VCaP (cell line): ENCODE measurements around the gene TRAPPC2L.

Source experiments
- H3K27ac ChIP-seq: fragments of 450-650 bp; 2 replicates; pipeline ENCODE4 v1.5.1; 2017
- TF ChIP-seq, protein P1 (sequence below): fragments of 450-650 bp; conservative IDR thresholded peaks from 2 replicates; pipeline ENCODE4 v1.5.1; 2017; ENCODE audit warnings: mild to moderate bottlenecking, moderate library complexity

The TRAPPC2L gene

DNA sequence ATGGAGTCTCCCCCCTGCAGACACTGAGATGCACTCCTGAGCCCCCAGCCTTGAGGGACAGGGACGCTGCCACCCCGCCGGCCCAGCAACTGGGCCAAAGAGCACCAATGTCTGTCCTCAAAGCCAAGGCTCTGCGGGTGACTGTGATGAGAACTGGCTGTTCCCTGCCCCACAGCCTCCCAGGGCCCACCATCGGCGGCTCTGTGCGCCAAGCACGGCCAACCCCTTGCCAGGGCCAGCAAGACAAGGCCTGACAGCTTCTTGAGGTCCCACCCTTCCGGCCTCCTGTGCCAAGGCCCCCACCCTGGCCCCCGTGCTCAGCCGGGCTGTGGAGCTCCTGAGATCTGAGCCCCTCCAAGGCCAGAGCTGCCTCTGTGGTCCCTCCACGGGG is 43.7 kb downstream of the TRAPPC2L start:
- TF ChIP-seq, protein P1, sequence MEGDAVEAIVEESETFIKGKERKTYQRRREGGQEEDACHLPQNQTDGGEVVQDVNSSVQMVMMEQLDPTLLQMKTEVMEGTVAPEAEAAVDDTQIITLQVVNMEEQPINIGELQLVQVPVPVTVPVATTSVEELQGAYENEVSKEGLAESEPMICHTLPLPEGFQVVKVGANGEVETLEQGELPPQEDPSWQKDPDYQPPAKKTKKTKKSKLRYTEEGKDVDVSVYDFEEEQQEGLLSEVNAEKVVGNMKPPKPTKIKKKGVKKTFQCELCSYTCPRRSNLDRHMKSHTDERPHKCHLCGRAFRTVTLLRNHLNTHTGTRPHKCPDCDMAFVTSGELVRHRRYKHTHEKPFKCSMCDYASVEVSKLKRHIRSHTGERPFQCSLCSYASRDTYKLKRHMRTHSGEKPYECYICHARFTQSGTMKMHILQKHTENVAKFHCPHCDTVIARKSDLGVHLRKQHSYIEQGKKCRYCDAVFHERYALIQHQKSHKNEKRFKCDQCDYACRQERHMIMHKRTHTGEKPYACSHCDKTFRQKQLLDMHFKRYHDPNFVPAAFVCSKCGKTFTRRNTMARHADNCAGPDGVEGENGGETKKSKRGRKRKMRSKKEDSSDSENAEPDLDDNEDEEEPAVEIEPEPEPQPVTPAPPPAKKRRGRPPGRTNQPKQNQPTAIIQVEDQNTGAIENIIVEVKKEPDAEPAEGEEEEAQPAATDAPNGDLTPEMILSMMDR: no peak
- no peak overlapping the region for H3K27ac ChIP-seq

DNA sequence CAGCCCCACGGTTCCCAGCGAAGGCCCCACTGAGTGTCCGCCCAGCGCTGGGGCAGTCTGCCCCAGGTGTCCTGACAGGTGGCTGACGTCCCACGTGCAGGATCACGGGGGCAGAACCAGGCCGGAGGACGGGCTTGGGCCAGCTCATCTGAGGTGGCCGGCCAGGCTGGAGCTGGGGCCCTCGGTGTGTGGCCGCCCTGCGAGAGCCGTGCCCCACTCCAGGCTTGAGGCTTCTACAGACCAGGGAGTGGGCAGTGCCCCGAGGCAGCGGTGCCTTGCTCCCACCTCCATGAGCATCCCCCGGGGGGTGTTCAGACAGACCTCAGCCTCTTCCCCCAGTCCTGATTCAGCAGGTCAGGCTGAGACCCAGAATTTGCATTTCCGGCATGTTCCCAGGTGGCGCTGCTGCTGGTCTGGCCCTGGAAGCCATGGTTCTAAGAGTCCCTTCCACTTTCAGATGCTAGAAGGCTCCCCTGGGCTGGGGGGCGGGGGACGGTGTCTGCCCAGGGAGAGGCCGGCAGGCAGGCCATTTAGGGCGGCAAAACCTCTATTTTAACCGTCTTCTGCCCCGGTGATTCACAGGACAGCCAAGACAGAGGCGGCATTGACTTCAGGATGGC is 44.9 kb downstream of the TRAPPC2L start:
- TF ChIP-seq, protein P1: no peak
- H3K27ac ChIP-seq: no peak overlapping the region

DNA sequence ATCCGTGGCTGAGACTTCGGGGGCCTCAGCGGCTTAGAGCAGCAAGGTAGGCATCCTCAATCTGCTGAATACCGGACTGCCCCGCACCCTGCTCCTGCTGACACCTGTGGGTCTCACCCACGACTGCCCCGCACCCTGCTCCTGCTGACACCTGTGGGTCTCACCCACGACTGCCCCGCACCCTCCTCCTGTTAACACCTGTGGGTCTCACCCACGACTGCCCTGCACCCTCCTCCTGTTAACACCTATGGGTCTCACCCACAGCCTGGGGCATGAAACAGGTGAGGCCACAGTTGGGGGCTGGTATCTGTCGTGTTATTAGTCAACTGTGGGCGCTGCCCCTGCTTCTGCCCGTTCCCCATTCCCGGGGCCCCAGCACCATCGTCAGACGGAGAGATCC is 45.8 kb downstream of the TRAPPC2L start:
- no peak overlapping the region for H3K27ac ChIP-seq
- TF ChIP-seq, protein P1: no peak

DNA sequence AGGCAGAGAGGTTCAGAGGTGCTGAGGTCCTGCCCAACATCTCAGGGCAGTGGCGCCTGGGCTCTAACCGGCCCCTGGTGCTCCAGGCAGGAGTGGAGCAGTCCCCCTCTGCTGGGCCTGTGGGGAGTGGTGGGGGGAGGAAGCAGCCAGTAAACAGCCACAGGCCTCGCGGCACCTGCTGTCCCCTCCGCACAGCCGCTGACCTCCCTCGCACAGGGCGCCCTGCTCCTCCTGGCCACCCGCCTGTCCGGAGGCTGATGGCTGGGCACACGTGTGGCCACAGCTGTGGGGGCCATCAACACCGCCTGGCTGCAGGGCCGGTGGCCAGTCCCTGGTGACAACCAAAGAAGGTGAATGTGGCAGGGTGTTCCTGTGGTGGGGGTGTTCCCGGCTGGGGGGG is 46.3 kb downstream of the TRAPPC2L start:
- no peak overlapping the region for H3K27ac ChIP-seq
- TF ChIP-seq, protein P1: no peak

DNA sequence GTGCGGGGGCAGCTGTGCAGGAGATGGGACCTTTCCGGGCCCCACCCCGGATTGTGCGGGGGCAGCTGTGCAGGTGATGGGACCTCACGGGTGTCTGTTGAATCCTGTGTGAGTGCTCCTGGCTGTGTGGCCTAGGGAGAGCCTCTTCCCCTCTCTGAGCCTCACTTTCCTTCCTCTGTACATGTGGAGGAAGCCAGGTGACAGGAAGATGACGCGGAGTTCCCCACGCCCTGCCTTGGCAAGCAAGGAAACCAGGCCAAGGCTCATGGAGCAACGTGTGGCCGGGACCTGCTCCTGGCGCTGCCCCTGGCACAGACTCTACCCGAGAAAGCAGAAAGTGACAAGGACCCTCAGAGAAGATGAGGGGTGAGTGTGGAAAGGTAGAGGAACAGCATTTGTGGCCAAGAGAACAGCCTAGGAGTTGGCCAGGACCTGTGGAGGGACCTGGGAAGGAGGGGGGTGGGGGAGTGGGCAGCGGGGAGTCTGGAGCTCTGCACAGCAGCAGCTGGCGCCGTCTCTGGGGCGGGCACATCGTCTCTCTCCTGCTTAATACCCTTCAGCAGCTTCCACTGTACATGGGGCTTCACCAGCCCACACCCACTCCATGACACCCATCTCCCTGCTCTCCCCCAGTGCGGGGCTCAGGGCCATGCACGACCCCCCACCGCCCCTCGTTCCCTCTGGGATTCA is 47.9 kb downstream of the TRAPPC2L start:
- H3K27ac ChIP-seq: no peak overlapping the region
- TF ChIP-seq, protein P1: no peak

DNA sequence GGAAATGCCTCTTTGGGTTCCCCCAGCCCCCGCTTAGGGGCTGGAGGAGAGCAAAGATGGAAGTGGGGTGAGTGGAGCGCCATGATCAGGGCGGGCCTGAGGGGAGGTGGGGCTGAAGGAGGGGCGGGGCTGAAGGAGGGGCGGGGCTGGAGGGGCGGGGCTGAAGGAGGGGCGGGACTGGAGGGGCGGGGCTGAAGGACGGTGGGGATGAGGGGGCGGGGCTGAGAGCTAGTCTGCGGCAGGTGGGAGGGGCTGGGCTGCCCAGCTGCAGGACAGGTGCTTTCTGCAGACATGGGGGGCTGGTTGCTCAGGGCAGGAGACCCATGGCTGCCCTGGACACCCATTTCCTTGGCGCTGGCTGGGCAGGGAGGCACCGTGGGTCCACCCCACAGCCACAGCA is 48.6 kb downstream of the TRAPPC2L start:
- H3K27ac ChIP-seq: no peak overlapping the region
- TF ChIP-seq, protein P1: no peak

DNA sequence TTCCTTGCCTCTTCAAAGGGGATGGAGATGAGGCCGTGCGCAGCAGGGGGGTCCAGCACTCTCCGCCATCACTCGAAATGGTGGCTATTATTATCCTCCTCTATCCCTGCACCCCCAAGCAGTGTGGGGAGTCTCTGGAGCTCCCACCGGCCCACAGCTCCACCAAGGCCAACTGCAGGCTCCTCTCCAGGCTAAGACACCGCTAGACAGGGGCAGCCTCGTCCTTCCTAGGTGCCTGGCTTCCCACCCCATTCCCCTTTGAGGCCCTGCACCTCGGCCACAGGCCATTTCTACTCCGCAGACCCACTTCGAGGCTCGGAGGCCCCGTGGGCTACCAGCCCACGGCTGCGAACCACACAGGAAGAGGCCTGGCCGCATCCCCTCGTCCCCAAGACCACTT is 49.1 kb downstream of the TRAPPC2L start:
- TF ChIP-seq, protein P1: no peak
- no peak overlapping the region for H3K27ac ChIP-seq
